ENCODE measurements around the gene ABCB8. TPM values are rescaled to one million over a fixed set of nuclear protein-coding genes. Genes with fewer than 3 reads are reported as not detected.
A peak's percentile ranks its signal among the peaks of the same experiment; 100 is the strongest.

ABCB8 gene
- total and polyA plus RNA-seq, 9 donors, result 6.1 to 45.2 (median 26.3) TPM

DNA sequence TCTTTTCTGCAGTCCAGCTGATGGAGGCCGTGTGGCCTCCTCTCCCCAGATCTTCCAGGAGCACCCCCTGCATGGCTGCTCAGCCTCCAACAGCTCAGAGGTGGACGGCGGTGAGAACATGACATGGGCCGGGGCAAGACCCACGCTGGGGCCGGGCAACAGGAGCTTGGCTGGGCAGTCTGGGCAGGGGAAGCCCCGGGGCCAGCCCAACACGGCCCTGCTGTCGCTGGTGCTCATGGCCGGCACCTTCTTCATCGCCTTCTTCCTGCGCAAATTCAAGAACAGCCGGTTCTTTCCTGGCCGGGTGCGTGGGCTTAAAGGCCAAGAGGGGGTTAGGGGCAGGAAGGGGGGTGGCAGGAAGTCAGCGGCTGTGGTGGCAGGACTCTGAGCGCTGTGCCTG is 45.7 kb downstream of the ABCB8 start:
- DNase-seq, result no peak
- intact Hi-C loops (cut with DNase I), result no loop called here
- Histone ChIP-seq H3K27me3 (no peaks in the 10 kb centered on the region), H3K36me3 (no peaks in the 10 kb centered on the region), H3K27ac (no peak overlapping the region), H3K4me3 (no peak overlapping the region), H3K9me3 (no peaks in the 10 kb centered on the region), H3K4me1 (ENCODE audit: insufficient read depth) (peaks cover 2% of the 10 kb centered on the region)
- WGBS, 3 donors, result 78 to 82% (median 80%) methylated on average over 17 of the region's 17 CpGs
- TF ChIP-seq, protein P1, sequence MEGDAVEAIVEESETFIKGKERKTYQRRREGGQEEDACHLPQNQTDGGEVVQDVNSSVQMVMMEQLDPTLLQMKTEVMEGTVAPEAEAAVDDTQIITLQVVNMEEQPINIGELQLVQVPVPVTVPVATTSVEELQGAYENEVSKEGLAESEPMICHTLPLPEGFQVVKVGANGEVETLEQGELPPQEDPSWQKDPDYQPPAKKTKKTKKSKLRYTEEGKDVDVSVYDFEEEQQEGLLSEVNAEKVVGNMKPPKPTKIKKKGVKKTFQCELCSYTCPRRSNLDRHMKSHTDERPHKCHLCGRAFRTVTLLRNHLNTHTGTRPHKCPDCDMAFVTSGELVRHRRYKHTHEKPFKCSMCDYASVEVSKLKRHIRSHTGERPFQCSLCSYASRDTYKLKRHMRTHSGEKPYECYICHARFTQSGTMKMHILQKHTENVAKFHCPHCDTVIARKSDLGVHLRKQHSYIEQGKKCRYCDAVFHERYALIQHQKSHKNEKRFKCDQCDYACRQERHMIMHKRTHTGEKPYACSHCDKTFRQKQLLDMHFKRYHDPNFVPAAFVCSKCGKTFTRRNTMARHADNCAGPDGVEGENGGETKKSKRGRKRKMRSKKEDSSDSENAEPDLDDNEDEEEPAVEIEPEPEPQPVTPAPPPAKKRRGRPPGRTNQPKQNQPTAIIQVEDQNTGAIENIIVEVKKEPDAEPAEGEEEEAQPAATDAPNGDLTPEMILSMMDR (IDR thresholded peaks at IDR 0.05), result no peak
- no peak for TF ChIP-seq POLR2A (IDR thresholded peaks at IDR 0.05)
- TF ChIP-seq EP300 (IDR thresholded peaks at IDR 0.05), result no peak

DNA sequence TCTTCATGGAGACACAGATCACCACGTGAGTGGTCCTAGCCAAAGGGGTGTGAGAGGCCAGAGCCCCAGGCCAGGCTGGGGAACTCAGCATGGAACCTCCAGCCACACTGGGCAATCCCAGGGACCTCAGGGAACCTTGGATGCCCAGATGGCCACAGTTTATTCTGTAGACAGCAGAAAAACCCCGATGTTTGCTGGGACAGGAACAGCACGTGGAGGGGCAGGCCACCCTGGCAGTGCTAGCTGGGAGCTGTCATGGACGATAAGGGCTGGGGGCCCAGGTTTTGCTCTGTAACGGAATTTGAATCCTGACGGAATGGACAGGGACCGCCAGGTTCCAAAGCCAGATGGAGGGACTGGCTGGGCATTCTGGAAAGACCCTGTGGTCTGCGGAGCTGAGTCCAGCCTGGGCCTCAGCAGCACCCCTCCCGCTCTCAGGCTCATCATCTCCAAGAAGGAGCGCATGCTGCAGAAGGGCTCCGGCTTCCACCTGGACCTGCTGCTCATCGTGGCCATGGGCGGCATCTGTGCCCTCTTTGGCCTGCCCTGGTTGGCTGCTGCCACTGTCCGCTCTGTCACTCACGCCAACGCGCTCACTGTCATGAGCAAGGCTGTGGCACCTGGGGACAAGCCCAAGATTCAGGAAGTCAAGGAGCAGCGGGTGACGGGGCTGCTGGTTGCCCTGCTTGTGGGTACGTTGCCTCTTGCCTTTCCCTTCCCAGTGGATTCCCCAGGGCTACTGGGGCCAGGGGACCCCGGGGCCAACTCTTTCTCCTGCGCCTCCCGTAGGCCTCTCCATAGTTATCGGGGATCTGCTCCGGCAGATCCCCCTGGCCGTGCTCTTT is 46.8 kb downstream of the ABCB8 start:
- no peaks in the 10 kb centered on the region for H3K27me3 ChIP-seq
- TF ChIP-seq POLR2A (IDR thresholded peaks at IDR 0.05) (no peak), EP300 (IDR thresholded peaks at IDR 0.05) (no peak)
- TF ChIP-seq, protein P1 (IDR thresholded peaks at IDR 0.05), result no peak
- H3K4me1 ChIP-seq (ENCODE audit: insufficient read depth), result peaks cover 7% of the 10 kb centered on the region
- H3K4me3 ChIP-seq, result no peak overlapping the region
- intact Hi-C loops (cut with DNase I), result no loop called here
- WGBS, 3 donors, result 86 to 89% (median 88%) methylated on average over 26 of the region's 26 CpGs
- no peak overlapping the region for H3K27ac ChIP-seq
- DNase-seq, result peak in 1 of 5 donors; percentile 38
- no peaks in the 10 kb centered on the region for H3K36me3 ChIP-seq
- H3K9me3 ChIP-seq, result no peaks in the 10 kb centered on the region

DNA sequence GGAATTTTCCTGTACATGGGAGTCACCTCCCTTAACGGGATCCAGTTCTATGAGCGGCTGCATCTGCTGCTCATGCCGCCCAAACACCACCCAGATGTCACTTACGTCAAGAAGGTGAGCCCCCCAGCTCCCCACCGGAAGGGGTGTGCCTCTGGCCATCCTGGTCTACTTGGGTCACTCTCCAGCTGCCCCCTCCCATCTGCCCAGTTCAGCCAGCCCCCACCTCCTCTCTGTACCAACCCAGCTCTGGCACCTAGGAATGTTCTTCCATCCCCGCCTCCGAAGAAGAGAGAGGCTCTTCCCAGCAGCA is 47.4 kb downstream of the ABCB8 start:
- Histone ChIP-seq H3K27ac (no peak overlapping the region), H3K27me3 (no peaks in the 10 kb centered on the region), H3K9me3 (no peaks in the 10 kb centered on the region), H3K4me1 (ENCODE audit: insufficient read depth) (peaks cover 7% of the 10 kb centered on the region), H3K36me3 (no peaks in the 10 kb centered on the region), H3K4me3 (no peak overlapping the region)
- DNase-seq, result peak in 1 of 5 donors; percentile 19
- 75 to 77% (median 76%) methylated on average over 7 of the region's 7 CpGs for WGBS, 3 donors
- intact Hi-C loops (cut with DNase I), result no loop called here
- TF ChIP-seq, protein P1 (IDR thresholded peaks at IDR 0.05), result no peak
- TF ChIP-seq EP300 (IDR thresholded peaks at IDR 0.05) (no peak), POLR2A (IDR thresholded peaks at IDR 0.05) (no peak)

DNA sequence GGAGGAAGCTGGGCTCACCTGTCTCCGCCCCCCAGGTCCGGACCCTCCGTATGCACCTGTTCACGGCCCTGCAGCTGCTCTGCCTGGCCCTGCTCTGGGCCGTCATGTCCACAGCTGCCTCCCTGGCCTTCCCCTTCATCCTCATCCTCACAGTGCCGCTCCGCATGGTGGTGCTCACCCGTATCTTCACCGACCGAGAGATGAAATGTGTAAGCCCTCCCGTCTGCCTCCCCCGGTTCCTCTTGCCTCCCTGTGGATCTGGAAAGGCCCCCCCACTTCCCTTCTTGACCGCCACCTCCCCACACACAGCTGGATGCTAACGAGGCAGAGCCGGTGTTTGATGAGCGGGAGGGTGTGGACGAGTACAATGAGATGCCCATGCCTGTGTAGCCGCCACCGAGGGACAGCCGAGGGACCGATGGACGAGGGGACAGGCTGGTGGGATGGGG is 47.8 kb downstream of the ABCB8 start:
- intact Hi-C loops (cut with DNase I), result no loop called here
- H3K36me3 ChIP-seq, result no peaks in the 10 kb centered on the region
- no peak overlapping the region for H3K27ac ChIP-seq
- peak in 2 of 5 donors; percentile 32 to 34 for DNase-seq
- peaks cover 7% of the 10 kb centered on the region for H3K4me1 ChIP-seq (ENCODE audit: insufficient read depth)
- H3K9me3 ChIP-seq, result no peaks in the 10 kb centered on the region
- H3K27me3 ChIP-seq, result no peaks in the 10 kb centered on the region
- H3K4me3 ChIP-seq, result no peak overlapping the region
- WGBS, 3 donors, result 71 to 78% (median 71%) methylated on average over 22 of the region's 22 CpGs
- TF ChIP-seq EP300 (IDR thresholded peaks at IDR 0.05), result no peak
- TF ChIP-seq POLR2A (IDR thresholded peaks at IDR 0.05), result no peak
- TF ChIP-seq, protein P1 (IDR thresholded peaks at IDR 0.05), result no peak
